Colonic mucosa (tissue), 4 donors: ENCODE measurements around the gene NBEAL1. TPM values are rescaled to one million over a fixed set of nuclear protein-coding genes. Genes with fewer than 3 reads are reported as not detected.
"Not testable (repeated sequence)": the region's sequence is repeated elsewhere in the genome, so short reads cannot be mapped to it uniquely, and the experiment has no call there.

ENCODE experiments used
- DNase-seq: peaks from one replicate; pipeline ENCODE4 v3.0.0-alpha.2; 2020
- H3K27ac ChIP-seq: fragments of 200-600 bp; one replicate; pipeline ENCODE4 v1.8.0; 2021
- H3K27me3 ChIP-seq: fragments of 200-600 bp; one replicate; pipeline ENCODE4 v1.8.0; 2021
- H3K36me3 ChIP-seq: fragments of 200-600 bp; one replicate; pipeline ENCODE4 v1.8.0; 2021
- H3K4me1 ChIP-seq: fragments of 200-600 bp; one replicate; pipeline ENCODE4 v1.8.0; 2021; ENCODE audit warnings: mild to moderate bottlenecking
- H3K4me3 ChIP-seq: fragments of 200-600 bp; one replicate; pipeline ENCODE4 v1.8.0; 2021
- H3K9ac ChIP-seq, 2 donors: one replicate each; pipeline ENCODE4 v1.7.0; 2013; ENCODE audit warnings: control low read depth in 2 of 2, low read depth in 2 of 2, low read length in 2 of 2
- H3K9me3 ChIP-seq: fragments of 200-600 bp; one replicate; pipeline ENCODE4 v1.8.0; 2021
- CTCF ChIP-seq: fragments of 200-600 bp; IDR thresholded peaks from one replicate; pipeline ENCODE4 v1.8.0; 2022; ENCODE audit warnings: antibody characterized with exemption, mild to moderate bottlenecking
- intact Hi-C: fragments of 100-400 bp; cut with DNase I; formaldehyde crosslinking; loops from one replicate; pipeline ENCODE4 v1.14.1; 2022
- total RNA-seq, 2 donors: library from RNA; stranded (reverse); fragmentation: NEBNext Ultra II Directional in 1 of 2; extraction: Animal tissue kit (Norgen Biotek cat#: 25700) in 1 of 2; gene quantifications; one replicate each; pipeline ENCODE4 v1.2.1, GENCODE V29; 2021
- donor health status: healthy.
- donor health status: DM: no; HTN: no; CAD: no.
- donor health status: DM: no; HTN: no; CAD: no.

The NBEAL1 gene
- total RNA-seq, 2 donors from 2014 or later, result 61.8 to 72.7 TPM

DNA sequence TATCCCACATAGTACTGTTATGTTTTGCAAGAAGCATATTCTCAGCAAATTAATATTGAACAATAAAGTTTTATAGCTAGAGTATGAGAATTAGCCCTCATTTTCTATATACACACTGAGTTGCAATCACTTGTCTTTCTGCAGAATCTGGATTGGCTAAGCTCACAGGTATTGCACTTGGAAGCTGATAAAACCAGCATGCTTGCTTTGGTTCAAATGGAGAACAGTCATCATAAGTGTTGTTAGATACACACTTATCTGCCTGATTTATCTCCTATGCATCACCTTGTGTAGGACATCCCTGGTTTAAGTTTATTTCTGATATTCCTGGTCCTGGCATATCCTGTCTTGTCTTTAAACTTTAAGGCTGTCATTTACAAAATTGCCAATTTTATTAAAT lies 186.2 kb downstream of the NBEAL1 start:
- H3K27me3 ChIP-seq, result no peaks in the 10 kb centered on the region
- H3K9me3 ChIP-seq, result no peaks in the 10 kb centered on the region
- intact Hi-C loops, result no loop called here
- H3K36me3 ChIP-seq, result peaks cover 4% of the 10 kb centered on the region
- H3K4me3 ChIP-seq, result no peak overlapping the region
- no peak for TF ChIP-seq CTCF
- no peak overlapping the region for H3K9ac ChIP-seq
- no peaks in the 10 kb centered on the region for H3K4me1 ChIP-seq
- DNase-seq, result no peak
- H3K27ac ChIP-seq, result no peak overlapping the region

DNA sequence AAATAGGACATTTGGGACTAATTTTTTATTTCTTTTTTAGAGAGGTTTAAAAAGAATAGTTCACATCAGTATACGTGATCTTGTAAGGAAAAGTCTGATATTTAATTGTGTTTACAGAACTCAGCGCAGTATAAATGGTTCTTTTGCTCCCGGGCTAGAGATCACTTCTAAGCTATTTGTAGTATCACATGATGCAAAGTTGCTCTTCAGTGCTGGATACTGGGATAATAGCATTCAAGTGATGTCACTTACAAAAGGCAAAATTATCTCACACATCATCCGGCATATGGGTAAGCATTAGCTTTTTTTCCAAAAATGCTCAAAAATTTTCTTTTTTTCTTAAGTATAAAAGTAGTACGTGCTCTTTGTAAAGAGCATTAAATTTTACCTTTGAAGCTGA lies 186.8 kb downstream of the NBEAL1 start:
- TF ChIP-seq CTCF, result no peak
- Histone ChIP-seq H3K9me3 (no peaks in the 10 kb centered on the region), H3K4me3 (no peak overlapping the region), H3K27ac (no peak overlapping the region), H3K27me3 (no peaks in the 10 kb centered on the region), H3K36me3 (peaks cover 4% of the 10 kb centered on the region), H3K4me1 (no peaks in the 10 kb centered on the region), H3K9ac (no peak overlapping the region)
- no peak for DNase-seq
- intact Hi-C loops, result no loop called here

GRCh38 chr2:203209538-203209937 lies 194.9 kb downstream of the NBEAL1 start:
- TF ChIP-seq CTCF, result no peak
- no peak for DNase-seq
- Histone ChIP-seq H3K9ac (no peak overlapping the region), H3K4me3 (no peak overlapping the region), H3K4me1 (no peaks in the 10 kb centered on the region), H3K27me3 (no peaks in the 10 kb centered on the region), H3K36me3 (no peaks in the 10 kb centered on the region), H3K27ac (no peak overlapping the region), H3K9me3 (no peaks in the 10 kb centered on the region)
- intact Hi-C loops, result no loop called here

- intact Hi-C loops, result loop anchor here (5.0 to 10.0 kb wide), 2 partner anchors 229 to 592 kb away; no protein-coding TSS in a partner anchor
- Histone ChIP-seq H3K27ac (no peak overlapping the region), H3K4me3 (no peak overlapping the region), H3K9me3 (no peaks in the 10 kb centered on the region), H3K4me1 (no peaks in the 10 kb centered on the region), H3K36me3 (no peaks in the 10 kb centered on the region), H3K27me3 (no peaks in the 10 kb centered on the region), H3K9ac (no peak overlapping the region)
- no peak for DNase-seq
- TF ChIP-seq CTCF, result peak; percentile 71
These were observed 210.9 kb downstream of the NBEAL1 start for GRCh38 chr2:203225423-203226039.

DNA sequence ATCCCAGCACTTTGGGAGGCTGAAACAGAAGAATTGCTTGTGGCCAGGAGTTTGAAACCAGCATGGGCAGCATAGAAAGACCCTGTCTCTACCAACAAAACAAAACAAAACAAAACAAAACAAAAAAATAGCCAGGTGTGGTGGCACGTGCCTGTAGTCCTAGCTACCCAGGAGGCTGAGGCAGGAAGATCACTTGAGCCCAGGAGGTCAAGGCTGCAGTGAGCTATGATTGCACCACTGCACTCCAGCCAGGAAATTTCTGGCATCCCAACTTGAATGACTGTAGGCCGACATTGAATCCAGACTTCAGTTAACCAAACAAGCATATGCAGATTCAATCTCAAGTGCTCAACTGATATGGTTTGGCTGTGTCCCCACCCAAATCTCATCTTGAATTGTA lies 215.0 kb downstream of the NBEAL1 start:
- not testable (repeated sequence) for H3K9me3 ChIP-seq, H3K27ac ChIP-seq, H3K36me3 ChIP-seq, H3K27me3 ChIP-seq, H3K4me3 ChIP-seq, H3K9ac ChIP-seq, DNase-seq, H3K4me1 ChIP-seq
- intact Hi-C loops, result loop anchor here (5.0 to 10.0 kb wide), 2 partner anchors 225 to 588 kb away; no protein-coding TSS in a partner anchor

DNA sequence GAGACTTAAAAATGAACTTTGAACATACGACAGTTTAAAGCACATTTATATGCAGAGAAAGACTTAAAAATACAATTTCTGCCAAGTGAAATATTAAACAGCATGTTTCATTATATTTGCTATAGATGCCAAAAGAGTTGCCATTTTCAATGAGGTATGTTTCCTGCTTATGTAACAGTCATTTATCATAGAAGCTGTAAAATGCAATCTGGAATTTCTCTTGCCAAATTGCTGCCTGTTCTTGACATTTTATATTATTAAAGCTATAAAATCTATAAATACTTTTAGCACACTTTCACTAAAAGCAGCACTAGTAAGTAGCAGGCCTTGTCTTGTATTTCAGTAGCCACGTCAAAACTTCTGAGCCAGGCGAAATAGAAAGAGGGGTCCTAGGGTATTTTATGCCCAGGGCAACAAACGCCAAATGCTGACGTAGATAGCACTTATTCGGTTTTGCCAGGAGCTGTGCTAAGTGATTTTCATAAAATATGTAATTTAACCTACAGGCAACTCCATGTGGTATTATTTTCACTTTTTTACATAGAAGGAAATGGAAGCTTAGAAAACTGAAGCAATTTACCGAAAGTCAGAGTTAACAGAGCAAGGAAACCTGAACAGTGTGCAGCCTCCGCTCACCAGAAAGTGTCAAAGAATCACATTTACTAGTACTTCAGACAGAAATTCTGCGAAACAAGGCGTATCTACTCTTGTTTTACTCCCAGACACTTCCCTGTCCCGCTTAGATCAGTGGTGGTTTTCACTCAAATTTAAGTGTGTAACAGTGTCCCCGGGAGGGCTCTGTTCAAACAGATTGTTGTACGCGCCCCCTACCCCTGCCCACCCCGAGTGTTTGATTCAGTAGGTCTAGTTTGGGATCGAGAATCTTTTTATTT lies 222.9 kb downstream of the NBEAL1 start:
- no peaks in the 10 kb centered on the region for H3K36me3 ChIP-seq
- no peaks in the 10 kb centered on the region for H3K27me3 ChIP-seq
- peaks cover 3% of the 10 kb centered on the region for H3K4me1 ChIP-seq
- DNase-seq, result no peak
- intact Hi-C loops, result no loop called here
- no peaks in the 10 kb centered on the region for H3K9me3 ChIP-seq
- no peak overlapping the region for H3K4me3 ChIP-seq
- no peak for TF ChIP-seq CTCF
- H3K27ac ChIP-seq, result peak overlapping the region; percentile 93
- H3K9ac ChIP-seq, result no peak overlapping the region
